Measurements from ENCODE around the gene KY.

The KY gene

GRCh38 chr3:134680796-134681521, 30.1 kb upstream of the KY start:
- TF ChIP-seq, protein P1, sequence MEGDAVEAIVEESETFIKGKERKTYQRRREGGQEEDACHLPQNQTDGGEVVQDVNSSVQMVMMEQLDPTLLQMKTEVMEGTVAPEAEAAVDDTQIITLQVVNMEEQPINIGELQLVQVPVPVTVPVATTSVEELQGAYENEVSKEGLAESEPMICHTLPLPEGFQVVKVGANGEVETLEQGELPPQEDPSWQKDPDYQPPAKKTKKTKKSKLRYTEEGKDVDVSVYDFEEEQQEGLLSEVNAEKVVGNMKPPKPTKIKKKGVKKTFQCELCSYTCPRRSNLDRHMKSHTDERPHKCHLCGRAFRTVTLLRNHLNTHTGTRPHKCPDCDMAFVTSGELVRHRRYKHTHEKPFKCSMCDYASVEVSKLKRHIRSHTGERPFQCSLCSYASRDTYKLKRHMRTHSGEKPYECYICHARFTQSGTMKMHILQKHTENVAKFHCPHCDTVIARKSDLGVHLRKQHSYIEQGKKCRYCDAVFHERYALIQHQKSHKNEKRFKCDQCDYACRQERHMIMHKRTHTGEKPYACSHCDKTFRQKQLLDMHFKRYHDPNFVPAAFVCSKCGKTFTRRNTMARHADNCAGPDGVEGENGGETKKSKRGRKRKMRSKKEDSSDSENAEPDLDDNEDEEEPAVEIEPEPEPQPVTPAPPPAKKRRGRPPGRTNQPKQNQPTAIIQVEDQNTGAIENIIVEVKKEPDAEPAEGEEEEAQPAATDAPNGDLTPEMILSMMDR (IDR thresholded peaks at IDR 0.05), result no peak

DNA sequence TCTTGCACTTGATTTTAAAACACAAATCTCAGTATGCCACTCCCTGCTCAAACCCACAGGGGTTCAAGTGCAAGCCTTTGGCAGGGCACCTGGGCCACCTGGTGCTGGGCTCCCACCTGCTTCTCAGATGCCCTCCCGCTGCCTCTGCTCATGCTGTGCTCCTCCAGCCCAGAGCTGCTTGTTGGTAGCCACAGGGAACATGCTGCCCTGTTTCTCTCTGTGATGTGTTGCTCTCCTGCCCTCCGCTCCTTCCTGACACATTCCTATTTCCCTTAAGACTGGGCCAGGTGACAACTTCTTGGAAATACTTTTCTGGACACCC, 27.1 kb upstream of the KY start:
- TF ChIP-seq, protein P1 (IDR thresholded peaks at IDR 0.05), result no peak

GRCh38 chr3:134677196-134677986, 26.6 kb upstream of the KY start:
- TF ChIP-seq, protein P1 (IDR thresholded peaks at IDR 0.05), result peak; percentile 76

DNA sequence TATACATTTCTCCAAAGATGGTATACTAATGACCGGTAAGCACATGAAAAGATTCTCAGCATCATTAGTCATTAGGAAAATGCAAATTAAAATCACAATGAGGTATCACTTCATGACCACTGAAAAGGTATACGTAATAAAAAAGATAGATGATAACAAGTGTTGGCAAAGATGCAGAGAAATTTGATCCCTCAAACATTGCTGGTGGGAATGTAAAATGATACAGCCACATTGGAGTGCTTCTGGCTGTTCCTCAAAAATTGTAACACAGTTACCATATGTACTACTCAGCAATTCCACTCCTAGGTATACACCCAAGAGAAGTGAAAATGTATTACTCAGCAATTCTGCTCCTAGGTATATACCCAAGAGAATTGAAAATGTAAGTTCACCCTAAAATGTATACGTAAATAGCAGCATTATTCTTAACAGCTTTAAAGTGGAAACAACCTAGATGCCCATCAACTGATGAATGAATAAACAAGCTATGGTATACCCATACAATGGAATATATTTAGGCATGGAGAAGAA, 25.0 kb upstream of the KY start:
- TF ChIP-seq, protein P1 (IDR thresholded peaks at IDR 0.05), result no peak

DNA sequence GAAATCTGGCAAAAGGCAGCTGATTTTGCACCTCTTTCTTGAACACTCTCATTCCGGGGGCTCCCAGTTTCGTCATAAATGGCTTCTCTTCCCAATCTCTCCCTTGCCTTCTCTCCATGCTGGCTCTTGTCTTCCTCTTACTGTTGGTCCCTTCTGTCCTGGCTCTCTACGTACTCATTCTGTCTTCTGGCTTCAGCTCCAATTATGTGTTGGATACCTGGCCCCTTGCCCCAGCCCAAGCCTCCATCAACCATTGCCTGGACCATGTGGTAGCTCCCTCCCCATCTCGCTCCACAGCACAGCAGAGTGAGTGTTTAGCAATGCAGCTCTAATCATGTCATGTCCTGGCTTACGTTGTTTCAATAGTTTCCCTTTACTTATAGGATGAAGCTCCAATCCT, 21.7 kb upstream of the KY start:
- TF ChIP-seq, protein P1 (IDR thresholded peaks at IDR 0.05), result no peak

- TF ChIP-seq, protein P1 (IDR thresholded peaks at IDR 0.05), result no peak
Observed at GRCh38 chr3:134667956-134668355, 17.1 kb upstream of the KY start.

GRCh38 chr3:134667406-134667805, 16.6 kb upstream of the KY start:
- TF ChIP-seq, protein P1 (IDR thresholded peaks at IDR 0.05), result no peak

All from LNCAP (cell line).